Hindlimb muscle (tissue), 1 donor: ENCODE data around the gene ATAD1. TPM values are rescaled to one million over a fixed set of nuclear protein-coding genes. Genes with fewer than 3 reads are reported as not detected.
A peak's percentile ranks its signal among the peaks of the same experiment; 100 is the strongest.
"Not testable (repeated sequence)": the region's sequence is repeated elsewhere in the genome, so short reads cannot be mapped to it uniquely, and the experiment has no call there.

ENCODE experiments used
- DNase-seq: peaks from one replicate; pipeline ENCODE4 v3.0.0-alpha.2; 2013
- polyA plus RNA-seq: library from polyadenylated mRNA; unstranded; fragments of 120-200 nt; gene quantifications from one replicate; pipeline ENCODE4 v1.2.1, GENCODE V29; 2013; ENCODE audit not compliant: insufficient read length

Gene ATAD1, protein sequence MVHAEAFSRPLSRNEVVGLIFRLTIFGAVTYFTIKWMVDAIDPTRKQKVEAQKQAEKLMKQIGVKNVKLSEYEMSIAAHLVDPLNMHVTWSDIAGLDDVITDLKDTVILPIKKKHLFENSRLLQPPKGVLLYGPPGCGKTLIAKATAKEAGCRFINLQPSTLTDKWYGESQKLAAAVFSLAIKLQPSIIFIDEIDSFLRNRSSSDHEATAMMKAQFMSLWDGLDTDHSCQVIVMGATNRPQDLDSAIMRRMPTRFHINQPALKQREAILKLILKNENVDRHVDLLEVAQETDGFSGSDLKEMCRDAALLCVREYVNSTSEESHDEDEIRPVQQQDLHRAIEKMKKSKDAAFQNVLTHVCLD
- polyA plus RNA-seq, result 26.3 TPM

DNA sequence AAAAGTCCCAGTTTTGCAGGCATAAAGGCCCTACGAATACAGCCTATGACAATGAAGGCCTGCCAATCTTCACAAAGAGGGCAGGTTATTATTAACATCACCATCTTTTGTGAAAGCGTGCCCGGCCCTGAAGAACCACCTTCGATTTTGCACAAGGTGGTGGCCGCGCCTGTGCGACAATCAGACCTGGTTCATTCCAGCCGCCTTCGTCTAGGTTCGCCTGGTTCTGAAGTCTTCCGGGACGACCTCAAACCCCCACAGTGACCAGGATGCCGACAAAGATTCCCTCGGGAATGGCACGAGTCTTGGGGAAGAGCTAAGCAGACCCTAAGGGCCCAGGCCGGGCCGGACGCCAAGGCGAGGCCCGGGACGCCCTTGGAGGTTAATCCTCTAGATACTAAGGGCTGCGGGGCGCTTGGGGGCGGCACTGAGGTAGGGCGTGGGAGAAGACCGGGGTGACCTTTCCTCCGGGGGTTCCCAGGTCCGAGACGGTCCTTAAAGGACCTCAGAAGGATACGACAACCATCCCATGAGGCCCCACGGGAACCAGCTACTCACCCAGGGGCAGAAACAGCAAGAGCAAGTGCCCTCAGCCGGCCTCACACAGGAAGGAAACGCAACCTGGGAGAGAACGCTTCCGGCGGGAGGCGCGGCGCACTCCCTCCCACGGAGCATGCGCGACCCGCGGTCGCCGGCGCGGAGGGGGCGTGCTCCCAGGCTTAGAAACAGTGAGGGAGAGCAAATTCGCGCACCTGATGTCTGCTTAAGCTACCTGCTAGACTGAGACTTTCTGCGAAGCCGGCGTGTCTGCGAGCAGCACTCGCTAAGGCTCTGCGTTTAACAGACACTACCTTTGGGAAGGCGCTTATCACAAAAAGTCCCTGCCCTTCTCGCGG lies at the start of gene ATAD1:
Gene ATAD1, minus strand, starts transcription at position 618 of the 896 bp plus-strand sequence. CDS start 3,627 bp downstream, outside the sequence.
- peak; percentile 89 for DNase-seq

DNA sequence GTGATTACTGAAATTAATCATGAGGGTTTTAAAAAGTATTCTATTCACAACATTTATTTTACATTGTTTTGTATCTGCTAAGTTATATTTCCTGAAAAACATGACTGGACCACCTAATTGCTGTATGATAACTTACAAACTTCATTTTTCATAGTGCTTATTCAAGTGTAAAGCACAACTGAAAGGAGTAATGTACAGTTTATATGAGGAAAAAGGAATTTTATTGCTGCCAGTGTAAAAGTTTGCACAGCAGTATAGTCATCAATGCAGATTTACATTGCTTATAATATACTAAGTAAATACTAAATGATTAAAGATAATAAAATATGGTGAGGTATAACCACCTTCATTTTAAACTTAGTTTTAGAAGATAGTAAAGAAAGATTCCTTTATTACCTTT lies 49.4 kb upstream of the ATAD1 start:
- no peak for DNase-seq

DNA sequence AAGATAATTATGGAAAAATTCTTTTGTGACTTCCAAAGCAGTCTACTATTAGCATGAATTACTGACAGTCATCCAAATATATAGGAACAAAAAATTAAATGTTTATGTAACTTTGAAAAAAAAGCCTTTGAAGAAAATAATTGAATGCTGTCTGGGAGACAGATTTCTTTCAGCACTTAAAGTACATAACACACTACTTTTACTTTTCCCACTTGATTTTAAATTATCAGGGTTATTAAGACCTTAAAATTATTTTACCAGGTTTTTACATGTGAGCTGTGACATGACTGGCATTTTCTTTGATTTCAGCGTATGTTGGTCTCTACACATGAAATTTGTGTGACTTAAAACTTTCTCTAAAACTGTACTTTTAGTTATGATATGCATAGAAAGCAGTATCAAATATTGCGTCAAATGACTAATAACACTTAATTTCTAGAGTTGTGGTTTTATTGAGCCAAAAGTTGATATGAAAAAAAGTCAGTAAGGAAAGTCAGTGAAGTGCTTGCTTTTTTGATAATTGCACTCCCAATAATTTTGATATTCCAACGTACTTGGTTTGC lies 48.5 kb upstream of the ATAD1 start:
- no peak for DNase-seq

DNA sequence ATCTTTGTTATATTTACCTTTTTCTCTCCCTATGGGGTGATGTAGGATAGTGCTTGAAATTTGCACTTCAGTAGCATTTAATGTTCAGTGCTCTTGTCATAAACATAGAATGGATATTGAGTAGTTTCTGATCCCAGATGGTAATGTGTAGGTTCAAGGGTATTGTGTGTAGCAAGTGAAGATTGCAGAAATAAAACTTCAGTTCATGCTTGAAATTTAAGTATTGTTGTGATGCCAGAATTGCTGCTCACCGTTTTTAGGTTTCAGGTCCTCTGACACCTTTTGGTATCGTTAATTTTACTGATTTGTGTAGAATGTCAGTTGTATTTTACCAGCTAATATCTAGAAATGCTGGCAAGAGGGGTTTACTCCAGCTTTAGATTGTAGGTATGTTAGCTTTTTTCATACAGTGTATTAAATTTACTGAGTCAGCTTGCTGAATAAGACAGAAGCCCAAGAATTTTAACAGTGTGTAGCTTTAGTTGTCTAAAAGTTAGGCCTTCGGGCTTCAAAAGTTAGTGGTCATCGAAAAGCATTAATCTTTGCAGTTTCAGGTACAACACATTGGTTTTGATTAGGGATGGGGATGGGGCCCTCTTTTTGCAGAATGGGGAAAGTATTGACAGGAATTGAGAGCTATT lies 47.3 kb upstream of the ATAD1 start:
- DNase-seq, result no peak

DNA sequence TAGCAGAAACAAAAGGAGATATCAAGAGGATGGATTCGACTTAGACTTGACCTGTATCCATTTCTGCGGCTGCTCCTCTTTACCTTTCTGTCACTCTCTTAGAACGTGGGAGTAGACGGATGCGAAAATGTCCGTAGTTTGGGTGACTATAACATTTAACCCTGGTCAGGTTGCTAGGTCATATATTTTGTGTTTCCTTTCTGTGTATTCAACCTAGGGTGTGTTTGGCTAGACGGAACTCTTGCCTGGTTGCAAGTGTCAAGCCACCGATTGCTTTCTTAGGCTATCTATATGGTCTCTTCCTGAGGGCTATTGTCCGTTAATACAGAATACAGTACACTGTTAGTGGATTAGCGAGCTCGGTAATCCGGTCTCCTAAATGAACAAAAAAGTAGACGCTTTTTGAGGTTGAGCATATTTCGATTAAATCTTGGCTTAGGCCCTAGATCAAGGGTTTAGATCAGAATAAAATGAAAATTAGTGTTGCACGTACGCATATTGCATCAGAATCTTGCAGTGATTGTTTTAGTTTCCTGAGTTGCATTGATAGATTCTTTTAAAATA lies 46.6 kb upstream of the ATAD1 start:
- DNase-seq, result no peak

DNA sequence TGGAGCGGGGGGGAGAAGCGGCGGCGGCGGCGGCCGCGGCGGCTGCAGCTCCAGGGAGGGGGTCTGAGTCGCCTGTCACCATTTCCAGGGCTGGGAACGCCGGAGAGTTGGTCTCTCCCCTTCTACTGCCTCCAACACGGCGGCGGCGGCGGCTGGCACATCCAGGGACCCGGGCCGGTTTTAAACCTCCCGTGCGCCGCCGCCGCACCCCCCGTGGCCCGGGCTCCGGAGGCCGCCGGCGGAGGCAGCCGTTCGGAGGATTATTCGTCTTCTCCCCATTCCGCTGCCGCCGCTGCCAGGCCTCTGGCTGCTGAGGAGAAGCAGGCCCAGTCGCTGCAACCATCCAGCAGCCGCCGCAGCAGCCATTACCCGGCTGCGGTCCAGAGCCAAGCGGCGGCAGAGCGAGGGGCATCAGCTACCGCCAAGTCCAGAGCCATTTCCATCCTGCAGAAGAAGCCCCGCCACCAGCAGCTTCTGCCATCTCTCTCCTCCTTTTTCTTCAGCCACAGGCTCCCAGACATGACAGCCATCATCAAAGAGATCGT lies 46.0 kb upstream of the ATAD1 start:
- not testable (repeated sequence) for DNase-seq

DNA sequence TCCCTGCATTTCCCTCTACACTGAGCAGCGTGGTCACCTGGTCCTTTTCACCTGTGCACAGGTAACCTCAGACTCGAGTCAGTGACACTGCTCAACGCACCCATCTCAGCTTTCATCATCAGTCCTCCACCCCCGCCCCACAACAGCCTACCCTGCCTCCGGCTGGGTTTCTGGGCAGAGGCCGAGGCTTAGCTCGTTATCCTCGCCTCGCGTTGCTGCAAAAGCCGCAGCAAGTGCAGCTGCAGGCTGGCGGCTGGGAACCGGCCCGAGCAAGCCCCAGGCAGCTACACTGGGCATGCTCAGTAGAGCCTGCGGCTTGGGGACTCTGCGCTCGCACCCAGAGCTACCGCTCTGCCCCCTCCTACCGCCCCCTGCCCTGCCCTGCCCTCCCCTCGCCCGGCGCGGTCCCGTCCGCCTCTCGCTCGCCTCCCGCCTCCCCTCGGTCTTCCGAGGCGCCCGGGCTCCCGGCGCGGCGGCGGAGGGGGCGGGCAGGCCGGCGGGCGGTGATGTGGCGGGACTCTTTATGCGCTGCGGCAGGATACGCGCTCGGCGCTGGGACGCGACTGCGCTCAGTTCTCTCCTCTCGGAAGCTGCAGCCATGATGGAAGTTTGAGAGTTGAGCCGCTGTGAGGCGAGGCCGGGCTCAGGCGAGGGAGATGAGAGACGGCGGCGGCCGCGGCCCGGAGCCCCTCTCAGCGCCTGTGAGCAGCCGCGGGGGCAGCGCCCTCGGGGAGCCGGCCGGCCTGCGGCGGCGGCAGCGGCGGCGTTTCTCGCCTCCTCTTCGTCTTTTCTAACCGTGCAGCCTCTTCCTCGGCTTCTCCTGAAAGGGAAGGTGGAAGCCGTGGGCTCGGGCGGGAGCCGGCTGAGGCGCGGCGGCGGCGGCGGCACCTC lies 45.3 kb upstream of the ATAD1 start, which contains the start of the genes KLLN and PTEN:
Gene KLLN, minus strand, starts transcription at position 481 of the 891 bp plus-strand sequence. CDS start 1,046 bp downstream, outside the sequence.
Gene PTEN, plus strand, starts transcription at position 573 of the 891 bp plus-strand sequence. CDS start 845 bp downstream, outside the sequence.
- peak; percentile 93 for DNase-seq

DNA sequence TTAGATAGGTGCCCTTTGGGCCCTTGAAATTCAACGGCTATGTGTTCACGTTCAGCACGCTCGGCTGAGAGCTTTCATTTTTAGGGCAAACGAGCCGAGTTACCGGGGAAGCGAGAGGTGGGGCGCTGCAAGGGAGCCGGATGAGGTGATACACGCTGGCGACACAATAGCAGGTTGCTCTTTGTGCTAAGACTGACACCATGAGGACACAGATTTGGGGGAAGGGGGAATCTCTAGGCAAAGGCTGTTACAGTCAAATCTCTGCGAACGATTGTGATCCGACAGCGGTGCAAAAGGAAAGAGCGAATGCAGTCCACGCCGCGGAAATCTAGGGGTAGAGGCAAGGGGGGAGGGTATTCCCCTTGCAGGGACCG lies 44.6 kb upstream of the ATAD1 start:
- DNase-seq, result no peak

DNA sequence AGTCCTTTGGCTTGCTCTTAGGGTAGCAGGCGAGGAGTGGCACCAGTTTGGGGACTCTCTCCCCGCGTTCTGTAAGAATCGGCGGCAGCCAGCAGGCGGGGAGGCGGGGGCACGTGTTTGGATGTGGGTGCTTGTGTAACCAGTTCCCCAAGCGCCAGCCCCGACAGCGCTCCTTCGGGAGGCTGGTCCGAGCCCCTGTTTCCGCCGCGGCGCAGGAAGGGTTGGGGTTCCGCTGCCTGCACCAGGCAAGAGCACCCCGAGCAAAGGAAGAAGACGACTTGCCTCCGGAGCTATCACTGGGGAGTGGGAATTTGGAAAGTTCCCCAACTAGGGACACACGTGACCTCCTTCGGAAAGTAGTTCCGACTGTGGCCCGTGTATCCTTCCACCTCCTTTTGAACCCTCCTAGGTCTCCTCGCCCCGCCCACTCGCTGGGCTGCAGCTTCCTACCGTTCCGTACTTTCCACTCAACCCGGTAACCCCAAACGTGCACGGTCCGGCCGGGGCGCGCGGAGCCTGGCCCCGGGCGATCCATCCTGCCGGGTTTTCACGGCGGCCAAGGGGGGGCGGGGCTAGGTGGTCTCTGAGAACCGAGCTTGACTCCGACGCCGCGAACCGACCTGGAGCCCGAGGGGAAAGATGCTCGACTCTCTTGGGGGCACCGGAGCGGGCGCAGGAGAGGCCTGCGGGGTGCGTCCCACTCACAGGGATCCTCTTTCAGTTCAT lies 44.1 kb upstream of the ATAD1 start:
- DNase-seq, result peak; percentile 96

DNA sequence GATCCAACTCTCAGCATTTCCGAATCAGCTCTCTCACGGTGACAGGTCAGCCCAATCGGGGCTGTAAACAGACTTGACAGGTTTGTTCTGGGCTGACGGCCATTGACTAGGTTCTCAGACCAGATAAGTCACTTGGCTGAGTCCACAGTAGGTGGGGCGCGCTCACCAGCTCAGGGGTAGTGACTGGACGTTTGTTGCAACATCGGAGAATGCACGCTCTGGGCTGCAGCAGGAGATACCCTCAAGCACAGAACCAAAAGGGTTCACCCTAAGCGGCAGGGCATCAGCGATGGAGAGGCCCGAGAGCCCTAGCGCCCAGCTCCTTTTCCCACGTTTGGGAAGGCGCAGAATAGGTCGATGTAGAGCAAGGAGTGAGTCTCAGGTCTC lies 43.5 kb upstream of the ATAD1 start:
- peak; percentile 48 for DNase-seq

DNA sequence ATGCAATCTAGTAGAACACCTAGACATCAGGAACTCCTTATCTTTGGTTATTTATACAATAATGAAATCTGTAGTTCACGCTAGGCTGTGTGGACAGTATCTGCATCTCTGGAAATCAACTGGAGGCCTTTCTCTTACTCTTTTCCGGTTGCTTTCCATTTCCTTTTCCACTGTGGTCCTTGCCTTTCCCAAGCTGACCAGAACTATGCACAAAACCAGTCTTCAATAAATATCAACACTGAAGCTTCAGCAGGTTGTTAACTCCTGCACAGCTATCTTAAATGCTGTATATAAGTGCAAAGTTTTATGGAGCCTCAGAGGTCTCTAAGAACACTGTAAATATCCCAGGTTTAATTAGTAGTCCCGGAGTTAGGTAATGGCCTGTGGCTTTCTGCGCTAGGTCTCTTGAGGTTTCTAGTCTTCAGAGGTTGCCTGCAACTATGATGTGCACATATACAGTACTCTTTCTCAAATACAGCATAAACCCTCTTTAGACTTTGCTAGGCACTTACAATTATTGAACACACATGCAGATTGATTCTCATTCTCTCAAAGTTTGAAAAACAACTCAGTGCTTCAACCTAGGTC lies 42.9 kb upstream of the ATAD1 start:
- no peak for DNase-seq

DNA sequence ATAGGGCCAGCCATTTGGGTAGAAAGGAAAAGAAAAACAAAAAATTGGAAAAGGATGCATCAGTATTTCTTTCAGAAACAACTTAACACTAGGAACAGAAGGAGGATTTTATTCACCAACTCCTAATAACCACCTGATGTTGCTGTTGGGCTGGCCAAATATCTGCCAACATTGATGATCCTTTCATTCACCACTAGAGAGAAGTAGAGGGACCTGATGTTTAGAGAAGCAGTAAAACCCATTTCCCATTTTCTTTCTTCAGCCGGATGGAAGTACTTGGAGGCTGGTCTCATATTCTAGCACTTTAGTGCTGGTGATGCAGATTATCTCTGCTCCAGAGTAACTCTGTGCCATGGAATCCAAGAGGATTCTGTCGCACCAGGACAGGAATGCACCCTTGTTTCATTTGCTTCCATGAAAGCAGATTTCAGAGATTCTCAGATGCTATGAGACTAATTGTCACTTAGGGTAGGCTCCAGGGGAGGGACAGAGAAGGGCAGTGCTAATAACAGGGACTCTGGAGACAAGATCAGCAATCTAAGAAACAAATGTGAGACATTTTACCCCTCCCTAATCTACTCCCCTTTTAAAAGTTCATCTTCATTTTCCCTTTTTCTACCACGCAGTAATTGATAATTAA lies 42.2 kb upstream of the ATAD1 start:
- DNase-seq, result no peak

DNA sequence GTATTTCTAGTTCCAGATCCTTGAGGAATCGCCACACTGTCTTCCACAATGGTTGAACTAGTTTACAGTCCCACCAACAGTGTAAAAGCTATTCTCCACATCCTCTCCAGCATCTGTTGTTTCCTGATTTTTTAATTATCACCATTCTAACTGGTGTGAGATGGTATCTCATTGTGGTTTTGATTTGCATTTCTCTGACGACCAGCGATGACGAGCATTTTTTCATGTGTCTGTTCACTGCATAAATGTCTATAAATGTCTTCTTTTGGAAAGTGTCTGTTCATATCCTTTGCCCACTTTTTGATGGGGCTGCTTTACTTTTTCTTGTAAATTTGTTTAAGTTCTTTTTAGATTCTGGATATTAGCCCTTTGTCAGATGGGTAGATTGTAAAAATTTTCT lies 37.6 kb upstream of the ATAD1 start:
- DNase-seq, result not testable (repeated sequence)

DNA sequence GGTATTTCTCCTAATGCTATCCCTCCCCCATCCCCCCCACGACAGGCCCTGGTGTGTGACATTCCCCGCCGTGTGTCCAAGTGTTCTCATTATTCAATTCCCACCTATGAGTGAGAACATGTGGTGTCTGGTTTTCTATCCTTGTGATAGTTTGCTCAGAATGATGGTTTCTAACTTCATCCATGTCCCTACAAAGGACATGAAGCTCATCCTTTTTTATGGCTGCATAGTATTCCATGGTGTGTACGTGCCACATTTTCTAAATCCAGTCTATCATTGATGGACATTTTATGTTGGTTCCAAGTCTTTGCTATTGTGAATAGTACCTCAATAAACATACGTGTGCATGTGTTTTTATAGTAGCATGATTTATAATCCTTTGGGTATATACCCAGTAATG lies 37.2 kb upstream of the ATAD1 start:
- not testable (repeated sequence) for DNase-seq

DNA sequence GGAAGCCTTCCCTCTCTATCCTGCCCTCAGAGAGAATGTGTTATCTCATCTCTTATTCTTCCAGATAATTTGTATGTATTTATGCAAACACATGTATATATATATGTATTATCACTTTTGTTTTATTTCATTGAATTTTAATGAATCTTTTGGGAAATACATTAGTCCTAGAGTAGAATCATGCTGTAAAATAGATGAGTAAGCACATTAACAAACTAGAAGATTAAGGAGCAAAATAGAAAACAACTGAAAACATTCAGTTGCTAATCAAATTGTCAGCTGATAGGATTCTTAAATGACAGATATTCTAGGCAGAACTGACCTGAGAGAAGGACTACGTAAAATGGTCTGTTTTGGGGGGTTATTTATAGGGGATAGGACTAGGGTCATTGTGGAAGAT lies 34.1 kb upstream of the ATAD1 start:
- no peak for DNase-seq

DNA sequence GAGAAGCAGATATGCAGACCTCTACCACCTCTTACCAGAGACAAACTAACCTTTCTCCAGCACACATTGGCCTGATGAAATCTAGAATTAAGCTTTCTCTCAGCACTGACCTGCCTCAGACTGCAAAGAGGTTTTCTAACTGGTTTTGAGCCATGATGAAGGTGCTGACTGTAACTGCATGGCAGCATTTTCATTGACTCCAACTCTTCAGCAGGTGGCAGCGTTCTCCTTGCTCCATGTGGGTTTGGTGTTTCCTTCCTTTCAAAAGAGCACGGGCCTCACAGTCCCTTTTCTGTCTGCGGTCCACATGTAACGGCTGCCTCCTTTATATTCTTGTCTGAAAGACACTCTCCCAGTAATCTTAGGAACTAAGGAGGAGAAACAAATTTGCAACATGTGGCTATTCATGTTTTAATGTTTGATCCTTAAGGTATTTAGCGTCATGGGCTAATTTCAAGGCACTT lies 32.7 kb upstream of the ATAD1 start:
- DNase-seq, result peak; percentile 48

DNA sequence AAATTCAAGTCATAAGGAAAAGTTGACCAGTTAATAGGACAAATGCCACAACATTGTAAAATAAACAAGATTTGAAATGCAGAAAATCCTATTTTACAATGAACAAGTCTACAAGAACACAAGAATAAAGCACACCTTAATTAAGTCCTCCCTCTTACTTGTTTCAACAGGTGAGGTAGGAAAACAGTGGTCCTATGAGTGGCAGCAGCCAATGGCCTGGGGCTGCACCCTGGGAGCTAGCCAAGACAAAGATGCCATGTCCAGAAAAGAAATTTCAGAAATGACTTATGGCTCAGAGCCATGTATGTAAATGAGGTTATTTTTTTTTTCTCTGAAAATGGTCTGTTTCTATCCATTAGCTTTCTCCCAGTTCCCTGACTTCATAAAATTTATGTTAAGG lies 31.0 kb upstream of the ATAD1 start:
- no peak for DNase-seq

DNA sequence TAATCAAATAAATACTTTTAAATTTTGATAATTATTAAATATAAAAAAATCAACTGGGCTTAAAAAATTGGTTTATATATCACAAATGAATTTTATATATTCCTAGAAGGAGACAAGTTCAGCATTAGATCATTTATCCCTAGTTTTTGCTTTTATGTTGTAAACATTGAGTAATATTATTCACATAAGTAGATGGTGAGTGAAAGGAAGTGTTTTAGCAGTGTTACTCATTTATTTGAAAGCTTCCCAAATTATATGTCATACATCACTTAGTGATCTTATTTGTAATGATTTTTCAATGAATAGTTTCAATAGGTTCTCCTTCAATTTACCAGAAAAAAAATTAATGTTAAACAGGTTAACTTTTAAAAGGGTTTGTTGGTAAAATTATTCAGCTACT lies 29.5 kb upstream of the ATAD1 start:
- DNase-seq, result no peak

DNA sequence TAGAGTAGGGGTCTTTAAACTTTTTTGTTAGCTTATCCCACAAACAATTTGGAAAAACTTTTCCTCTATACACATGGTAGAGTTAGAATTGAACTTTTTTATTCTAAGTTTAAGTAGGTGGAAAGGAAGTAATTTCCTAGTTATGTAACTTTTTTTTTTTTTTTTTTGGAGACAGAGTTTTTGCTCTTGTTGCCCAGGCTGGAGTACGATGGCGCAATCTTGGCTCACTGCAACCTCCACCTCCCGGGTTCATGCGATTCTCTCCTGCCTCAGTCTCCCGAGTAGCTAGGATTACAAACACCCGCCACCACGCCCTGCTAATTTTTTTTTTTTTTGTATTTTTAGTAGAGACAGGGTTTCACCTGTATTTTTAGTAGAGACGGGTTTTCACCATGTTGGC lies 28.7 kb upstream of the ATAD1 start:
- DNase-seq, result not testable (repeated sequence)
